ENCODE data around the gene ETS1.

GRCh38 chr11:128579798-128580504 lies 7.4 kb downstream of the ETS1 start:
- TF ChIP-seq CTCF (IDR thresholded peaks at IDR 0.05; ENCODE audit: insufficient read depth, low read length) (no peak), POLR2AphosphoS5 (IDR thresholded peaks at IDR 0.05; ENCODE audit: low read depth) (no peak), GABPA (IDR thresholded peaks at IDR 0.05; ENCODE audit: low read depth) (no peak)

Data from HL-60 (cell line).